ENCODE data around the gene PIEZO2.

DNA sequence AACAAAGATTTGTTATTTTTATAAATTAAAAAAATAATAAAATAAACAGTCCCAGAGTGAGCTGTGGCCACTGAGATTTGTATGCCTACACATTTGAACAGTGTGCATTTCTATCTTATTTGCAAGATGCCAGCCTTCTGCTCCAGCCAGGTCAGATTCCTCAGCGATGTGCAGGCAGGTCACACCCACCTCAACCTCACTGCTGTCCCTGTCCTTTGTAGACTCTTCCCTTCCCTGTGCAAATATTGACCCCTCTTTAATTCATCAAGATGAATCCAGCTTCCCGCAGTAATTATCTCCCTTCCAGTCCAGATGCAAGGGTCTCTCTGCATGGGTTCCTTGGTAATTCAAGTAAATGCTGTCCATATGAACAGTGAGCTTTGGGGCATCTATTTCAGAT lies 256.2 kb downstream of the PIEZO2 start:
- TF ChIP-seq, protein P1, sequence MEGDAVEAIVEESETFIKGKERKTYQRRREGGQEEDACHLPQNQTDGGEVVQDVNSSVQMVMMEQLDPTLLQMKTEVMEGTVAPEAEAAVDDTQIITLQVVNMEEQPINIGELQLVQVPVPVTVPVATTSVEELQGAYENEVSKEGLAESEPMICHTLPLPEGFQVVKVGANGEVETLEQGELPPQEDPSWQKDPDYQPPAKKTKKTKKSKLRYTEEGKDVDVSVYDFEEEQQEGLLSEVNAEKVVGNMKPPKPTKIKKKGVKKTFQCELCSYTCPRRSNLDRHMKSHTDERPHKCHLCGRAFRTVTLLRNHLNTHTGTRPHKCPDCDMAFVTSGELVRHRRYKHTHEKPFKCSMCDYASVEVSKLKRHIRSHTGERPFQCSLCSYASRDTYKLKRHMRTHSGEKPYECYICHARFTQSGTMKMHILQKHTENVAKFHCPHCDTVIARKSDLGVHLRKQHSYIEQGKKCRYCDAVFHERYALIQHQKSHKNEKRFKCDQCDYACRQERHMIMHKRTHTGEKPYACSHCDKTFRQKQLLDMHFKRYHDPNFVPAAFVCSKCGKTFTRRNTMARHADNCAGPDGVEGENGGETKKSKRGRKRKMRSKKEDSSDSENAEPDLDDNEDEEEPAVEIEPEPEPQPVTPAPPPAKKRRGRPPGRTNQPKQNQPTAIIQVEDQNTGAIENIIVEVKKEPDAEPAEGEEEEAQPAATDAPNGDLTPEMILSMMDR (IDR thresholded peaks at IDR 0.05): no peak
- TF ChIP-seq POLR2A (IDR thresholded peaks at IDR 0.05) (no peak), POLR2AphosphoS5 (IDR thresholded peaks at IDR 0.05) (no peak)

Measured in upper lobe of left lung (tissue), 4 donors.